Sigmoid colon (tissue), 4 donors: ENCODE results near the gene COPZ1.

Source experiments
- EP300 ChIP-seq, 4 donors: sonication (generic); formaldehyde crosslinking; IDR thresholded peaks; one replicate each; pipeline ENCODE4 v1.6.1; 2017; ENCODE audit warnings: antibody characterized with exemption in 4 of 4
- POLR2A ChIP-seq, 2 donors: fragments of 450-650 bp; IDR thresholded peaks; one replicate each; pipeline ENCODE4 v1.6.1; 2016; ENCODE audit warnings: antibody characterized with exemption in 2 of 2, mild to moderate bottlenecking in 2 of 2, moderate library complexity in 2 of 2
- TF ChIP-seq, protein P1 (sequence below), 4 experiments: fragments of 450-650 bp in 3 of 4; fragments of 200-600 bp in 1 of 4; IDR thresholded peaks; one replicate each; pipeline ENCODE4 v1.5.1; 2016 to 2019; ENCODE audit warnings: antibody characterized with exemption in 4 of 4, mild to moderate bottlenecking in 3 of 4, moderate library complexity in 2 of 4

DNA sequence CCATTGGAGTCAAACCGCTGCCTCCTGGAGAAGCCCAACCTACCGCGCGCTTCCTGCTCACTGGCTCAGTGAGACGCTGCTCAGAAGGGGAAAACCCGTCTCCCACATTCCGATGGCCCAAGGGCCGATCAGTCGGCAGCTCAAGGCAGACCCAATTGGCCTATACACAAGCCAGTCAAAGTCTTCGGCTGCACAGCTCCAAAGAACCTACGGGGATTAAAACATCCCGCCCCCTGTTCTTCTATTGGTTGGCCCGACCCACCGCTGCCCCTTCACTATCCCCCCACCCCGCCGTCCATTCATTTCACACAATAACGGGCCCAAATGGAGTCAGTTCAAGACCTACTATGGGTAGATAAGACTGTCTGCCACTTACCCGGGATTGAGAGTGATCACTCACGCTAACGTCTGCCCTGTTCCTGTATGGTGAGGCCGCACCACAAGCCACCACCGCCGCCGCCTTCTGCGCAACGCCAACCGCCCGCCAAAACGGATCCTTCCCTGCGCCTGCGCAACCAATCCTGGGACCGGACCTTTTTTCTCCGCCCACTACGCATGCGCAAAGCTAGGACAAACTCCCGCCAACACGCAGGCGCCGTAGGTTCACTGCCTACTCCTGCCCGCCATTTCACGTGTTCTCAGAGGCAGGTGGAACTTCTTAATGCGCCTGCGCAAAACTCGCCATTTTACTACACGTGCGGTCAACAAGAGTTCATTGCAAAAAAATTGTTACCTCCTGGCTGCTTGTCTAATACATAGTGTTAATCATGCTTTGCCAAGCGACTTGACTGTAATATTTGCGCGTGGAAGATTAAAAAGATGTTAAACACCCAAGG lies 45.1 kb upstream of the COPZ1 start, which contains the start of gene CBX5:
- TF ChIP-seq EP300 (IDR thresholded peaks at IDR 0.05) (peak in 1 of 4 donors; percentile 42), POLR2A (IDR thresholded peaks at IDR 0.05) (peak; percentile 68 to 71)
- TF ChIP-seq, protein P1, sequence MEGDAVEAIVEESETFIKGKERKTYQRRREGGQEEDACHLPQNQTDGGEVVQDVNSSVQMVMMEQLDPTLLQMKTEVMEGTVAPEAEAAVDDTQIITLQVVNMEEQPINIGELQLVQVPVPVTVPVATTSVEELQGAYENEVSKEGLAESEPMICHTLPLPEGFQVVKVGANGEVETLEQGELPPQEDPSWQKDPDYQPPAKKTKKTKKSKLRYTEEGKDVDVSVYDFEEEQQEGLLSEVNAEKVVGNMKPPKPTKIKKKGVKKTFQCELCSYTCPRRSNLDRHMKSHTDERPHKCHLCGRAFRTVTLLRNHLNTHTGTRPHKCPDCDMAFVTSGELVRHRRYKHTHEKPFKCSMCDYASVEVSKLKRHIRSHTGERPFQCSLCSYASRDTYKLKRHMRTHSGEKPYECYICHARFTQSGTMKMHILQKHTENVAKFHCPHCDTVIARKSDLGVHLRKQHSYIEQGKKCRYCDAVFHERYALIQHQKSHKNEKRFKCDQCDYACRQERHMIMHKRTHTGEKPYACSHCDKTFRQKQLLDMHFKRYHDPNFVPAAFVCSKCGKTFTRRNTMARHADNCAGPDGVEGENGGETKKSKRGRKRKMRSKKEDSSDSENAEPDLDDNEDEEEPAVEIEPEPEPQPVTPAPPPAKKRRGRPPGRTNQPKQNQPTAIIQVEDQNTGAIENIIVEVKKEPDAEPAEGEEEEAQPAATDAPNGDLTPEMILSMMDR (IDR thresholded peaks at IDR 0.05), result no peak
